ENCODE measurements around the gene WNT7A. TPM values are rescaled to one million over a fixed set of nuclear protein-coding genes. Genes with fewer than 3 reads are reported as not detected.

The WNT7A gene
- total and polyA plus RNA-seq, 4 experiments from 2014 or later = 8.3 to 19.3 (median 13.5) TPM

GRCh38 chr3:13808550-13808949, 71.3 kb downstream of the WNT7A start:
- DNase-seq = no peak
- no peaks in the 10 kb centered on the region for H3K4me1 ChIP-seq (ENCODE audit: insufficient read depth, low read length)
- POLR2A ChIA-PET (ENCODE audit: partially characterized antibody) = no interaction called here
- H3K27ac ChIP-seq (ENCODE audit: low read depth, low read length) = no peak overlapping the region
- Mint-ChIP-seq H3K4me1 (no peaks in the 10 kb centered on the region), H3K27me3 (peaks cover 2 to 6% of the 10 kb centered on the region in 2 donors), H3K27ac (no peak overlapping the region), H3K9me3 (peaks cover 0 to 25% (median 10%) of the 10 kb centered on the region in 8 donors), H3K4me3 (no peak overlapping the region), H3K36me3 (peaks cover 5 to 10% of the 10 kb centered on the region in 2 donors)
- no peaks in the 10 kb centered on the region for H3K27me3 ChIP-seq (ENCODE audit: insufficient read depth, low read length)
- intact Hi-C loops (cut with micrococcal nuclease) = no loop called here
- CTCF ChIA-PET (ENCODE audit: partially characterized antibody) = no interaction called here
- H3K36me3 ChIP-seq (ENCODE audit: insufficient read depth, low read length) = no peaks in the 10 kb centered on the region
- no peak overlapping the region for H3K4me3 ChIP-seq (ENCODE audit: low read length in 2 of 2)
- H3K9me3 ChIP-seq (ENCODE audit: control insufficient read depth in 1 of 2, low read length in 2 of 2) = peaks cover 0 to 9% of the 10 kb centered on the region in 2 donors

- H3K4me3 ChIP-seq (ENCODE audit: low read length in 2 of 2) = no peak overlapping the region
- H3K27ac ChIP-seq (ENCODE audit: low read depth, low read length) = no peak overlapping the region
- H3K27ac Mint-ChIP-seq = no peak overlapping the region
- H3K9me3 ChIP-seq (ENCODE audit: control insufficient read depth in 1 of 2, low read length in 2 of 2) = no peaks in the 10 kb centered on the region
- H3K27me3 ChIP-seq (ENCODE audit: insufficient read depth, low read length) = no peaks in the 10 kb centered on the region
- POLR2A ChIA-PET (ENCODE audit: partially characterized antibody) = no interaction called here
- no peaks in the 10 kb centered on the region for H3K36me3 ChIP-seq (ENCODE audit: insufficient read depth, low read length)
- intact Hi-C loops (cut with micrococcal nuclease) = no loop called here
- H3K9me3 Mint-ChIP-seq = peaks cover 0 to 6% (median 4%) of the 10 kb centered on the region in 8 donors
- H3K36me3 Mint-ChIP-seq = no peaks in the 10 kb centered on the region
- H3K27me3 Mint-ChIP-seq = peaks cover under 1 to 5% of the 10 kb centered on the region in 2 donors
- CTCF ChIA-PET (ENCODE audit: partially characterized antibody) = no interaction called here
- no peaks in the 10 kb centered on the region for H3K4me1 ChIP-seq (ENCODE audit: insufficient read depth, low read length)
- no peak overlapping the region for H3K4me3 Mint-ChIP-seq
- DNase-seq = no peak
- H3K4me1 Mint-ChIP-seq = no peaks in the 10 kb centered on the region
These were observed 78.3 kb downstream of the WNT7A start for GRCh38 chr3:13801361-13802204.

- H3K4me3 ChIP-seq (ENCODE audit: low read length in 2 of 2) = no peak overlapping the region
- H3K9me3 ChIP-seq (ENCODE audit: control insufficient read depth in 1 of 2, low read length in 2 of 2) = no peaks in the 10 kb centered on the region
- intact Hi-C loops (cut with micrococcal nuclease) = no loop called here
- no peak overlapping the region for H3K4me3 Mint-ChIP-seq
- H3K36me3 Mint-ChIP-seq = no peaks in the 10 kb centered on the region
- no peaks in the 10 kb centered on the region for H3K4me1 Mint-ChIP-seq
- H3K27ac ChIP-seq (ENCODE audit: low read depth, low read length) = no peak overlapping the region
- peaks cover 2 to 6% of the 10 kb centered on the region in 2 donors for H3K27me3 Mint-ChIP-seq
- no peak for DNase-seq
- POLR2A ChIA-PET (ENCODE audit: partially characterized antibody) = no interaction called here
- H3K27ac Mint-ChIP-seq = no peak overlapping the region
- CTCF ChIA-PET (ENCODE audit: partially characterized antibody) = interaction anchor here (1.4 kb wide), 1 partner anchor 143 kb away, joined by 5 read pairs; no protein-coding TSS in a partner anchor
- no peaks in the 10 kb centered on the region for H3K4me1 ChIP-seq (ENCODE audit: insufficient read depth, low read length)
- no peaks in the 10 kb centered on the region for H3K36me3 ChIP-seq (ENCODE audit: insufficient read depth, low read length)
- H3K27me3 ChIP-seq (ENCODE audit: insufficient read depth, low read length) = no peaks in the 10 kb centered on the region
- peaks cover 0 to 1% (median 0%) of the 10 kb centered on the region in 8 donors for H3K9me3 Mint-ChIP-seq
These were observed 79.8 kb downstream of the WNT7A start for GRCh38 chr3:13800064-13800463.

GRCh38 chr3:13798401-13798800, 81.5 kb downstream of the WNT7A start:
- H3K27ac ChIP-seq (ENCODE audit: low read depth, low read length) = no peak overlapping the region
- intact Hi-C loops (cut with micrococcal nuclease) = no loop called here

GRCh38 chr3:13796701-13797460, 83.0 kb downstream of the WNT7A start:
- H3K27ac Mint-ChIP-seq = no peak overlapping the region
- DNase-seq = no peak
- POLR2A ChIA-PET (ENCODE audit: partially characterized antibody) = no interaction called here
- CTCF ChIA-PET (ENCODE audit: partially characterized antibody) = interaction anchor here (0.9 kb wide), 1 partner anchor 84 kb away, joined by 3 read pairs; no protein-coding TSS in a partner anchor
- H3K4me1 Mint-ChIP-seq = no peaks in the 10 kb centered on the region
- Histone ChIP-seq H3K9me3 (ENCODE audit: control insufficient read depth in 1 of 2, low read length in 2 of 2) (no peaks in the 10 kb centered on the region), H3K4me3 (ENCODE audit: low read length in 2 of 2) (no peak overlapping the region), H3K4me1 (ENCODE audit: insufficient read depth, low read length) (no peaks in the 10 kb centered on the region), H3K27ac (ENCODE audit: low read depth, low read length) (no peak overlapping the region), H3K36me3 (ENCODE audit: insufficient read depth, low read length) (no peaks in the 10 kb centered on the region), H3K27me3 (ENCODE audit: insufficient read depth, low read length) (no peaks in the 10 kb centered on the region)
- intact Hi-C loops (cut with micrococcal nuclease) = no loop called here
- peaks cover 0 to 1% (median 0%) of the 10 kb centered on the region in 8 donors for H3K9me3 Mint-ChIP-seq
- H3K4me3 Mint-ChIP-seq = no peak overlapping the region
- H3K36me3 Mint-ChIP-seq = no peaks in the 10 kb centered on the region
- H3K27me3 Mint-ChIP-seq = peaks cover 2 to 6% of the 10 kb centered on the region in 2 donors

More at GRCh38 chr3:13798401-13798800, 81.5 kb downstream of the WNT7A start:
- H3K4me1 Mint-ChIP-seq = no peaks in the 10 kb centered on the region
- H3K27ac Mint-ChIP-seq = no peak overlapping the region
- no peak overlapping the region for H3K4me3 Mint-ChIP-seq
- H3K27me3 ChIP-seq (ENCODE audit: insufficient read depth, low read length) = no peaks in the 10 kb centered on the region
- no peaks in the 10 kb centered on the region for H3K4me1 ChIP-seq (ENCODE audit: insufficient read depth, low read length)
- peaks cover 2 to 6% of the 10 kb centered on the region in 2 donors for H3K27me3 Mint-ChIP-seq
- no peak overlapping the region for H3K4me3 ChIP-seq (ENCODE audit: low read length in 2 of 2)
- ChIA-PET CTCF (ENCODE audit: partially characterized antibody) (no interaction called here), POLR2A (ENCODE audit: partially characterized antibody) (no interaction called here)
- peaks cover 0 to 1% (median 0%) of the 10 kb centered on the region in 8 donors for H3K9me3 Mint-ChIP-seq
- H3K36me3 Mint-ChIP-seq = no peaks in the 10 kb centered on the region
- no peaks in the 10 kb centered on the region for H3K36me3 ChIP-seq (ENCODE audit: insufficient read depth, low read length)
- DNase-seq = no peak
- no peaks in the 10 kb centered on the region for H3K9me3 ChIP-seq (ENCODE audit: control insufficient read depth in 1 of 2, low read length in 2 of 2)

GRCh38 chr3:13795816-13796215, 84.1 kb downstream of the WNT7A start:
- ChIA-PET POLR2A (ENCODE audit: partially characterized antibody) (interaction anchor here (1.0 kb wide), 1 partner anchor 85 kb away, joined by 3 read pairs; the partner anchor contains the start of gene WNT7A), CTCF (ENCODE audit: partially characterized antibody) (interaction anchor here (0.9 kb wide), 1 partner anchor 85 kb away, joined by 3 read pairs; no protein-coding TSS in a partner anchor)
- no peaks in the 10 kb centered on the region for H3K9me3 Mint-ChIP-seq
- no peak for DNase-seq
- Histone ChIP-seq H3K4me3 (ENCODE audit: low read length in 2 of 2) (no peak overlapping the region), H3K9me3 (ENCODE audit: control insufficient read depth in 1 of 2, low read length in 2 of 2) (no peaks in the 10 kb centered on the region), H3K27me3 (ENCODE audit: insufficient read depth, low read length) (no peaks in the 10 kb centered on the region), H3K4me1 (ENCODE audit: insufficient read depth, low read length) (no peaks in the 10 kb centered on the region), H3K36me3 (ENCODE audit: insufficient read depth, low read length) (no peaks in the 10 kb centered on the region), H3K27ac (ENCODE audit: low read depth, low read length) (no peak overlapping the region)
- H3K4me1 Mint-ChIP-seq = no peaks in the 10 kb centered on the region
- H3K27me3 Mint-ChIP-seq = peaks cover 2 to 6% of the 10 kb centered on the region in 2 donors
- H3K4me3 Mint-ChIP-seq = no peak overlapping the region
- no peak overlapping the region for H3K27ac Mint-ChIP-seq
- intact Hi-C loops (cut with micrococcal nuclease) = no loop called here
- H3K36me3 Mint-ChIP-seq = no peaks in the 10 kb centered on the region

GRCh38 chr3:13794322-13794721, 85.5 kb downstream of the WNT7A start:
- H3K4me3 Mint-ChIP-seq = no peak overlapping the region
- ChIA-PET POLR2A (ENCODE audit: partially characterized antibody) (no interaction called here), CTCF (ENCODE audit: partially characterized antibody) (no interaction called here)
- intact Hi-C loops (cut with micrococcal nuclease) = no loop called here
- H3K9me3 Mint-ChIP-seq = no peaks in the 10 kb centered on the region
- Histone ChIP-seq H3K36me3 (ENCODE audit: insufficient read depth, low read length) (no peaks in the 10 kb centered on the region), H3K4me3 (ENCODE audit: low read length in 2 of 2) (no peak overlapping the region), H3K27ac (ENCODE audit: low read depth, low read length) (no peak overlapping the region), H3K9me3 (ENCODE audit: control insufficient read depth in 1 of 2, low read length in 2 of 2) (no peaks in the 10 kb centered on the region), H3K27me3 (ENCODE audit: insufficient read depth, low read length) (no peaks in the 10 kb centered on the region), H3K4me1 (ENCODE audit: insufficient read depth, low read length) (no peaks in the 10 kb centered on the region)
- H3K4me1 Mint-ChIP-seq = no peaks in the 10 kb centered on the region
- no peak for DNase-seq
- no peaks in the 10 kb centered on the region for H3K36me3 Mint-ChIP-seq
- no peak overlapping the region for H3K27ac Mint-ChIP-seq
- peaks cover 2 to 8% of the 10 kb centered on the region in 2 donors for H3K27me3 Mint-ChIP-seq
